Upper lobe of left lung (tissue), 4 donors: ENCODE results near the gene TMPRSS9.

ENCODE experiments used
- POLR2A ChIP-seq, 4 donors: fragments of 450-650 bp; IDR thresholded peaks; one replicate each; pipeline ENCODE4 v1.5.1; 2016 to 2017; ENCODE audit warnings: antibody characterized with exemption in 4 of 4, mild to moderate bottlenecking in 2 of 4
- POLR2AphosphoS5 ChIP-seq, 2 donors: sonication (generic); formaldehyde crosslinking; IDR thresholded peaks; one replicate each; pipeline ENCODE4 v1.5.1; 2017; ENCODE audit warnings: antibody characterized with exemption in 2 of 2
- TF ChIP-seq, protein P1 (sequence below), 6 experiments: fragments of 450-650 bp in 4 of 6; fragments of 200-600 bp in 2 of 6; sonication (generic) in 2 of 6; IDR thresholded peaks; one replicate each; pipeline ENCODE4 v1.5.1; 2016 to 2019; ENCODE audit warnings: antibody characterized with exemption in 6 of 6

DNA sequence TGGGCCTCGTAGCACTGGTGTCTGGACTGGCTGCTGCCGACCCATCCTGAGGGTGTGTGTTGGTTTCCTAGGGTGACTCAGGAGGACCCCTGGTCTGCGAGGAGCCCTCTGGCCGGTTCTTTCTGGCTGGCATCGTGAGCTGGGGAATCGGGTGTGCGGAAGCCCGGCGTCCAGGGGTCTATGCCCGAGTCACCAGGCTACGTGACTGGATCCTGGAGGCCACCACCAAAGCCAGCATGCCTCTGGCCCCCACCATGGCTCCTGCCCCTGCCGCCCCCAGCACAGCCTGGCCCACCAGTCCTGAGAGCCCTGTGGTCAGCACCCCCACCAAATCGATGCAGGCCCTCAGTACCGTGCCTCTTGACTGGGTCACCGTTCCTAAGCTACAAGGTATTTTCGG is 53.6 kb downstream of the TMPRSS9 start:
- TF ChIP-seq POLR2AphosphoS5 (IDR thresholded peaks at IDR 0.05) (no peak), POLR2A (IDR thresholded peaks at IDR 0.05) (no peak)
- TF ChIP-seq, protein P1, sequence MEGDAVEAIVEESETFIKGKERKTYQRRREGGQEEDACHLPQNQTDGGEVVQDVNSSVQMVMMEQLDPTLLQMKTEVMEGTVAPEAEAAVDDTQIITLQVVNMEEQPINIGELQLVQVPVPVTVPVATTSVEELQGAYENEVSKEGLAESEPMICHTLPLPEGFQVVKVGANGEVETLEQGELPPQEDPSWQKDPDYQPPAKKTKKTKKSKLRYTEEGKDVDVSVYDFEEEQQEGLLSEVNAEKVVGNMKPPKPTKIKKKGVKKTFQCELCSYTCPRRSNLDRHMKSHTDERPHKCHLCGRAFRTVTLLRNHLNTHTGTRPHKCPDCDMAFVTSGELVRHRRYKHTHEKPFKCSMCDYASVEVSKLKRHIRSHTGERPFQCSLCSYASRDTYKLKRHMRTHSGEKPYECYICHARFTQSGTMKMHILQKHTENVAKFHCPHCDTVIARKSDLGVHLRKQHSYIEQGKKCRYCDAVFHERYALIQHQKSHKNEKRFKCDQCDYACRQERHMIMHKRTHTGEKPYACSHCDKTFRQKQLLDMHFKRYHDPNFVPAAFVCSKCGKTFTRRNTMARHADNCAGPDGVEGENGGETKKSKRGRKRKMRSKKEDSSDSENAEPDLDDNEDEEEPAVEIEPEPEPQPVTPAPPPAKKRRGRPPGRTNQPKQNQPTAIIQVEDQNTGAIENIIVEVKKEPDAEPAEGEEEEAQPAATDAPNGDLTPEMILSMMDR (IDR thresholded peaks at IDR 0.05) = no peak
